Effector CD8-positive, alpha-beta T cell (primary cell): Measurements from ENCODE around the gene WNK4.

Experiments used
- DNase-seq: peaks from one replicate; lab custom pipeline; 2025; lab: John Stamatoyannopoulos, UW

Gene WNK4

DNA sequence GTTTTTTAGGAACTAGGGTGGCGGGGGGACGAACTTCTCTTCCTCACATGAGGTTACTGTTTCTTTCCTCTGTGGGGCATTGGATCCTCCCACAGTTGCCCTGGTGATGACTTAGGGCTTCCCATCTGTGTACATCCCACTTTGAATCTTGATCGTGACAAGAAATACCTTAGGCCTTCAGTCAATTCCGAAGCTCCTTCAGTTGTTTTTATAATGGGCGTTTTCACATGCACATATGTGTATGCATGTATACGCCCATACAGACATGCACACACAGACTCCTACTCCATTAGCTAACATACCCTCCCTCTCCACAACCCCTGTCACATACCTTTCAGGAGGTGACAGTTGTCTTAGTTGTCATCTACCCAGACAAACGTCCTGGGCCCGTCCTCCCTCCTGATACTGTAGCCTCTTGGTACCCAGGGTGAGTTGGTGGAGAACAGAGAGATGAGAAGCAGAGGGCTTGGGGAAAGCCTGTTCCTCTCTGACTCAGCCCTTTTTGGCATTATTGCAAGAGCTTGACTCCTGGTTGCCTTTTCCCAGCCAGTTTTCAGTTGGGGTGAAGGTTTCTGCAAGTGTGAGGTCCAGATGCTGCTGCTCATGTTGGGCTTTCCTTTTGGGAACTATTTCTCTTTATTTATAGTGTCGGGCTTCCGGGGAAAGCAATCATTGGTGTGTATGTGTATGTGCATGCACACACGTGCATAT, 61.7 kb downstream of the WNK4 start:
- DNase-seq, result no peak

- no peak for DNase-seq
These were observed 63.0 kb downstream of the WNK4 start for GRCh38 chr17:42843358-42843934.

GRCh38 chr17:42844271-42844670, 63.9 kb downstream of the WNK4 start, which contains the start of gene AOC2:
Gene AOC2 (plus strand): TSS chr17:42844580. CDS start chr17:42844627, 47 bp downstream.
- DNase-seq, result no peak

GRCh38 chr17:42844761-42845555, 64.5 kb downstream of the WNK4 start:
- no peak for DNase-seq

GRCh38 chr17:42845556-42845917, 65.1 kb downstream of the WNK4 start:
- no peak for DNase-seq

GRCh38 chr17:42845918-42846593, 65.6 kb downstream of the WNK4 start:
- no peak for DNase-seq
